HG03521 (cell line): ENCODE measurements around the gene ADGRG3.
"Not testable (repeated sequence)": the region's sequence is repeated elsewhere in the genome, so short reads cannot be mapped to it uniquely, and the experiment has no call there.

Experiments
- ATAC-seq: cut with Tn5 transposase; IDR thresholded peaks from one replicate; pipeline ENCODE4 v1.9.1; 2021; ENCODE audit warnings: mild to moderate bottlenecking, moderate library complexity; ENCODE audit not compliant: unreplicated experiment

ADGRG3 gene

DNA sequence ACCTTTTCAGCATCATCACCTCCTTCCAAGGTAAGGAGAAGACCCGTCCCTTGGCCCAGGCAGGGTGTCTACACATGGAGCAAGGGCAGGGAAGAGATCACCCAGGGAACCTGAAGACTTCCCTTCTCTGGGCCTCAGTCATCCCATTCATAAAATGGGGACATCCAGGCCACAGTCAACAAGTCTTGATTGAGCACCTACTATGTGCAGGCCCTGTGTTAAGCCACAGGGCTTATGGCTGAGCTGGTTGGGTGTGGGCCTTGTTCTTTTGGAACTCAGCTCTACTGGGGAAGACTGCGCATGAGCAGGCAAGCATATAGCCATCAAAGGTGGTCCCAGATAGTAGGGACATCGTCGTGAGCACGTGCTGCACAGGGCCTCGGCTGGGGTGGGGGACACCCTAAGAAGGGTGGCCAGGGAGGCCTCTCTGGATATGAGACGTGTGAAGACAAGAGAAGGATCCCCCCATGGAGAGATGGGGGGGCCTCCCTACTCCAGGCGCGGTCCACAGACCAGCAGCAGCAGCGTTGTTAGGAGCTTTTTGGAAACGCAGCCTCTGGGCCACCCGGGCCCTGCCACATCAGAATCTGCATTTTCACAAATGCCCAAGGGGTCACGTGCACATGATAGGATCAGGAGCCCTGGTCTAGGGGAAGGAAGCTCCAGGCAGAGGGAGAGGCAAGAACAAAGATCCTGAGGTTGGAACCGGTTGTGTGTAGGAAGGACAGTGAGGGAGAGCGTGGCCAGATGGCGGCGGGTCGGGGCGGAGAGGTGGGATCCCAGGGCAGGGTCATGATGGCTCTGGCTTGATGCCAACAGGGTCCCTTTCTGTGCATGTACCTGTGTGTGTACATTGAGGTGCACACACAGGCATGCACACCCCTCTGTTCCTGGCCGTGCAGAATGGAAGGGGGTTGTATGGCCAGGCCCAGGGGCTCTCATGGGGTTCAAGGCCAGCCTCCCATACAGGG is 5.9 kb upstream of the ADGRG3 start:
- no peak for ATAC-seq

DNA sequence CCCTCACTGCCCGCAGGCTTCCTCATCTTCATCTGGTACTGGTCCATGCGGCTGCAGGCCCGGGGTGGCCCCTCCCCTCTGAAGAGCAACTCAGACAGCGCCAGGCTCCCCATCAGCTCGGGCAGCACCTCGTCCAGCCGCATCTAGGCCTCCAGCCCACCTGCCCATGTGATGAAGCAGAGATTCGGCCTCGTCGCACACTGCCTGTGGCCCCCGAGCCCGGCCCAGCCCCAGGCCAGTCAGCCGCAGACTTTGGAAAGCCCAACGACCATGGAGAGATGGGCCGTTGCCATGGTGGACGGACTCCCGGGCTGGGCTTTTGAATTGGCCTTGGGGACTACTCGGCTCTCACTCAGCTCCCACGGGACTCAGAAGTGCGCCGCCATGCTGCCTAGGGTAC is 4.7 kb upstream of the ADGRG3 start:
- no peak for ATAC-seq

DNA sequence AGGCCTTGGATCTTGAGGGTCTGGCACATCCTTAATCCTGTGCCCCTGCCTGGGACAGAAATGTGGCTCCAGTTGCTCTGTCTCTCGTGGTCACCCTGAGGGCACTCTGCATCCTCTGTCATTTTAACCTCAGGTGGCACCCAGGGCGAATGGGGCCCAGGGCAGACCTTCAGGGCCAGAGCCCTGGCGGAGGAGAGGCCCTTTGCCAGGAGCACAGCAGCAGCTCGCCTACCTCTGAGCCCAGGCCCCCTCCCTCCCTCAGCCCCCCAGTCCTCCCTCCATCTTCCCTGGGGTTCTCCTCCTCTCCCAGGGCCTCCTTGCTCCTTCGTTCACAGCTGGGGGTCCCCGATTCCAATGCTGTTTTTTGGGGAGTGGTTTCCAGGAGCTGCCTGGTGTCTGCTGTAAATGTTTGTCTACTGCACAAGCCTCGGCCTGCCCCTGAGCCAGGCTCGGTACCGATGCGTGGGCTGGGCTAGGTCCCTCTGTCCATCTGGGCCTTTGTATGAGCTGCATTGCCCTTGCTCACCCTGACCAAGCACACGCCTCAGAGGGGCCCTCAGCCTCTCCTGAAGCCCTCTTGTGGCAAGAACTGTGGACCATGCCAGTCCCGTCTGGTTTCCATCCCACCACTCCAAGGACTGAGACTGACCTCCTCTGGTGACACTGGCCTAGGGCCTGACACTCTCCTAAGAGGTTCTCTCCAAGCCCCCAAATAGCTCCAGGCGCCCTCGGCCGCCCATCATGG is 4.0 kb upstream of the ADGRG3 start:
- ATAC-seq: no peak

- ATAC-seq: no peak
These were observed 3.5 kb upstream of the ADGRG3 start for GRCh38 chr16:57664662-57665025.

- no peak for ATAC-seq
These were observed 2.6 kb upstream of the ADGRG3 start for GRCh38 chr16:57665541-57665940.

- no peak for ATAC-seq
These were observed 1.6 kb upstream of the ADGRG3 start for GRCh38 chr16:57666353-57667047.

DNA sequence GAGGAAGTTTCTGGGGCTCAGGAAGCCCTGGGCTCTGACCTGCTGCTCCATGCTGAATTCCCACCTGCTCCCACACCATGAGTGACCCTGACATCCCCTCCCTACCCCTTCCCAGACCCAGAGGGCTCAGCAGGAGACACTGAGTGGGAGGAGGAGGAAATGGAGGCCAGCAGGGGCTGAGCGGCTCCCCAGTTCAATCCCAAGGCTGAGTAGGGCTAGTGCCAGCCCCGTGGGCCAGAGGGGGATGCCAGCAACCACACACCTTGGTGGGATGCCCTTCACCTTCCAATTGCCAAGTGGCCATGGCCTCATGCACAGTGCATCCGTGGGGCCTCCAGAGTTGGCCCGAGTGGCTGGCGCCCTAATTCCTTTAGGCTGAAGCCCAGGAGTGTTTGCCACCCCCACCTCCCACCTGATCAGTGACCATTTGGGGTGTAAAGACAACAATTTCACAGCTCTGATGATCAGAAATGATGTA is 1.0 kb upstream of the ADGRG3 start:
- no peak for ATAC-seq

- no peak for ATAC-seq
These were observed 412 bp upstream of the ADGRG3 start for GRCh38 chr16:57667526-57668262.

- ATAC-seq: no peak
These were observed 747 bp downstream of the ADGRG3 start for GRCh38 chr16:57668630-57669475.

DNA sequence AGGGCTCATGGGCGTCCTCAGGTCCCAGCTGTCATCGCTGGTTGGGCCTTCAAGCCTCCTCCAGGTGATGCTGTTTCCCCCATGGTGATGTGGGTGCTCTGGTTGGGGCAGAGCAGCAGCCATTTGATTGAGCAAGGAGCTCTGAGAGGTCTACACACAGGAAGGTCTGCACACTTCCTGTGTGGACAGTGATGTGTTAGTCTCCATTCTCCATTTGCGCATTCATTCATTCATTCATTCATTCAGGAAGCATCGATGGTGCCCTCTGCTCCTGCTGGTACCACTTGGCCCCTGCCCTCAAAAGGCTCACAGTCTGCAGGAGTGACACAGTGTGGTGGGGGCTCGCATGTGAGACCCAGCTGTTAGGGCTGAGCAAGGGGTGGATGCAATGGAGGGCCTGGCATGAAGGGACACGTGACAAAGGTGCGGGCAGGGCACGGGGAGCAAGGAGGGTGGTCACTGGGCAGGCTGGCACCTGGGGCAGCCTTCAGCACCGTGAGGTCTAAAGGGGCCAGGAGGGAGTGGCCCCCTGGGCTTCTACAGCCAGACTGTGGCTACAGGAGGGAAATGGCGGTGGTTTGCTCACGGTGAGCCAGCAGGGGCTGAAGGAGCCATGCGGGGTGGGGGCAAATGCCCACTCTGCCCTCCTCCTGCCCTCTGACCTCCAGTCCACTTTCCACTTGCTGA is 1.5 kb downstream of the ADGRG3 start:
- no peak for ATAC-seq

- no peak for ATAC-seq
These were observed 2.1 kb downstream of the ADGRG3 start for GRCh38 chr16:57670196-57670595.

GRCh38 chr16:57671451-57671850 is 3.3 kb downstream of the ADGRG3 start:
- not testable (repeated sequence) for ATAC-seq

DNA sequence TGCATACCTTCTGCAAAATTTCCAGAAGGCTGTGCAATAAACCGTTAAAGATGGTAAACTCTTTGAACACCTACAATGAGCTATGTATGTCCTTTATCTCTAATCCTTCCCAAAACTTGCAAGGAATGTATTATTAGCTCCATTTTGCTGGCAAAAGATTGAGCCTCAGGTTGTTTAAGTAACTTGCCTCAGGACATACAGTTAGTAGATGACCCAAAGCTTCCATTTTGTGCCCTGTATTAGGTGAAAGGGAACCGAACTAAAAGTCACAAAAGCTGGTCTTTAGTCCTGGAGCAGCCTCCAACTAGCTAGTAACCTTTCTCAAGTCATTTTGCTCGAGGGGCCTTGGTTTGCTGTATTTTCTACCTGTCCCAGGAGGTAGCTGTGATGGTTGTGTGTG is 4.3 kb downstream of the ADGRG3 start:
- ATAC-seq: no peak

GRCh38 chr16:57672824-57673223 is 4.7 kb downstream of the ADGRG3 start:
- no peak for ATAC-seq

GRCh38 chr16:57675741-57676551 is 7.8 kb downstream of the ADGRG3 start:
- ATAC-seq: no peak

DNA sequence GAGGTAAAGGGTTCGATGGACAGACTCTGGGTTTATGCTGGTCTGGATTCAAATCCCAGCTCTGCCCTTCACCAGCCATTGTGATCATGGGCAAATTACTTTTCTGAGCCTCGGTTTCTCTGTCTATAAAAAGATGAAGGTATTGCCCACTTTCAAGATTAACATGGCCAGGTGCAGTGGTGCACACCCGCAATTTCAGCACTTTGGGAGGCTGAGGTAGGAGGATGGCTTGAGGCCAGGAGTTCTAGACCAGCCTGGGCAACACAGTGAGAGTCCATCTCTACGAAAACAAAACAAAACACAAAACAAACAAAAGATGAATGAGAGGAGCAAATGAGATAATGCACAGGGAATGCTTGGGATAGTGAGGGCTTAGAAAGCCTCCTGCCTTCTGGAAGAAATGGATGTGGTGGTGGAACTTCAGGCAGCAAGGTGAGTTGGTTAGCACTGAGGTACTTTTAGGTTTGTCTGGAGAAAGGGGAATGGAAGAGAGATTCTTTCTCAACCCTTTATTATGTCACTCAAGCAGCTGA is 8.5 kb downstream of the ADGRG3 start:
- ATAC-seq: no peak

DNA sequence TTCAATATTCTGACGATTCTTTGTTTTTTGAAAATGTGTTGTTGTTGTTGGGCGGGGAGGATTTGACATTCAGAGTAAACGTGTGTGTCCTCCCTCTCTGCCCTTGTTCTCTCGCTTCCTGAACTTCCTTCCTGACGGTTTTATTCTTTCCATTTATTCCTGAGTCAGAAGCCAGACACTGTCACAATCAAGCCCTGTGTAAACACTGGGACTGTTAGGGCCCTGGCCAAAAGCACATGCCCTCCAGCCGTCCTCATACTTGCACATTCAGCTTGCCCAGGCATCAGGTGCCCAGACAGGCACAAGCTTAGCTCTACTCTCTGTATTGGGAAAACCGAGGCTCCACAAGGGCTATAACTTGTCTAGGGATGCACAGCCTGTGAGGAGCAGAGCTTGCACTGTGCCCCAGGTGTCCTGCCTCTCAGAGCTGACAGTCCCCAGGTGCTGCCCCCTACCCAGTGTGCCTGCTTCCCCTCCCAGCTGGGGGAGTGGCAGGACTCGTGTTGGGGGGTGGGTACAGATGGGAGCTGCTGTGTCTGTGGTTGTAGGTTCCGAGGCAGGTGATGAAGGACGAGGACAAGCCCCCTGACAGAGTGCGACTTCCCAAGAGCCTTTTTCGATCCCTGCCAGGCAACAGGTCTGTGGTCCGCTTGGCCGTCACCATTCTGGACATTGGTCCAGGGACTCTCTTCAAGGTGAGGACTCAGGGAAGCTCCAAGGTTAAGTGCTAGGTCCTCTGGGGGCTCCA is 9.7 kb downstream of the ADGRG3 start:
- no peak for ATAC-seq
